CD4-positive, alpha-beta T cell (primary cell): ENCODE data around the gene KRTAP1-5. TPM values are rescaled to one million over a fixed set of nuclear protein-coding genes. Genes with fewer than 3 reads are reported as not detected.

Experiments
- ATAC-seq: fragments of 200-7000 bp; cut with Tn5 transposase; one replicate; pipeline ENCODE4 v1.10.0; 2022; ENCODE audit warnings: mild to moderate bottlenecking; ENCODE audit not compliant: poor library complexity
- CTCF ChIA-PET: fragments of 350-600 bp; sonication (Branson Sonifier 250); formaldehyde crosslinking; loops from one replicate; lab custom pipeline; 2021; ENCODE audit warnings: antibody characterized with exemption, inconsistent platforms; lab: Charles Lee
- POLR2A ChIA-PET: fragments of 350-600 bp; sonication (Branson Sonifier 250); formaldehyde crosslinking; loops from one replicate; lab custom pipeline; 2021; ENCODE audit warnings: antibody characterized with exemption, inconsistent platforms; lab: Charles Lee
- DNase-seq, 14 experiments: peaks; one replicate each; pipeline ENCODE4 v3.0.0-alpha.2; 2013 to 2020; ENCODE audit warnings: mixed read lengths in 2 of 14
- H3K27ac ChIP-seq, 2 donors: one replicate each; pipeline versions ENCODE4 v1.5.1 to v1.7.0; 2013; ENCODE audit warnings: low read length in 2 of 2, low read depth in 1 of 2, mild to moderate bottlenecking in 1 of 2
- H3K27me3 ChIP-seq, 2 experiments: 1 replicate in 1 of 2; 2 replicates in 1 of 2; pipeline versions ENCODE4 v1.6.1 to v1.7.0; 2013; ENCODE audit warnings: low read length in 2 of 2, control low read depth in 1 of 2, mild to moderate bottlenecking in 1 of 2, moderate library complexity in 1 of 2; ENCODE audit not compliant: insufficient read depth in 2 of 2, control insufficient read depth in 1 of 2
- H3K36me3 ChIP-seq: one replicate; pipeline ENCODE4 v1.6.1; 2013; ENCODE audit warnings: low read length, control low read depth; ENCODE audit not compliant: insufficient read depth
- H3K4me1 ChIP-seq: one replicate; pipeline ENCODE4 v1.6.1; 2013; ENCODE audit warnings: low read length, control low read depth; ENCODE audit not compliant: insufficient read depth
- H3K4me3 ChIP-seq: one replicate; pipeline ENCODE4 v1.5.1; 2013; ENCODE audit warnings: mild to moderate bottlenecking, low read length, moderate library complexity
- H3K9me3 ChIP-seq, 2 experiments: 1 replicate in 1 of 2; 2 replicates in 1 of 2; pipeline versions ENCODE4 v1.6.1 to v1.7.0; 2013; ENCODE audit warnings: low read length in 2 of 2, mild to moderate bottlenecking in 2 of 2, control low read depth in 1 of 2, moderate library complexity in 1 of 2; ENCODE audit not compliant: control insufficient read depth in 1 of 2, insufficient read depth in 1 of 2
- H3K27ac Mint-ChIP-seq: one replicate; pipeline ENCODE4 v1.8.0; 2020; ENCODE audit warnings: mixed read lengths
- H3K27me3 Mint-ChIP-seq: one replicate; pipeline ENCODE4 v1.8.0; 2021; ENCODE audit warnings: mixed read lengths
- H3K36me3 Mint-ChIP-seq: one replicate; pipeline ENCODE4 v1.8.0; 2021; ENCODE audit warnings: low read depth, mixed read lengths
- H3K4me1 Mint-ChIP-seq: one replicate; pipeline ENCODE4 v1.8.0; 2021; ENCODE audit warnings: low read depth, mixed read lengths
- H3K4me3 Mint-ChIP-seq: one replicate; pipeline ENCODE4 v1.8.0; 2020; ENCODE audit warnings: mild to moderate bottlenecking, mixed read lengths
- H3K9me3 Mint-ChIP-seq: one replicate; pipeline ENCODE4 v1.8.0; 2020; ENCODE audit warnings: mixed read lengths
- CTCF ChIP-seq: fragments of 200-600 bp; IDR thresholded peaks from one replicate; pipeline ENCODE4 v1.8.0; 2022; ENCODE audit warnings: antibody characterized with exemption, mild to moderate bottlenecking
- intact Hi-C, 2 experiments: fragments of 100-400 bp; cut with DNase I in 1 of 2; cut with micrococcal nuclease in 1 of 2; formaldehyde crosslinking; loops; one replicate each; pipeline versions ENCODE4 v1.15.1 to v1.9.0; 2023 to 2025; cut with DNase I, micrococcal nuclease
- total RNA-seq, 174 experiments: library from RNA in 2 of 174; stranded (reverse) in 2 of 174; gene quantifications; one replicate each; pipeline ENCODE4 v1.2.3 and lab custom pipeline; 2021 to 2026

Gene KRTAP1-5
- total RNA-seq, 2 experiments from 2014 or later: not detected

DNA sequence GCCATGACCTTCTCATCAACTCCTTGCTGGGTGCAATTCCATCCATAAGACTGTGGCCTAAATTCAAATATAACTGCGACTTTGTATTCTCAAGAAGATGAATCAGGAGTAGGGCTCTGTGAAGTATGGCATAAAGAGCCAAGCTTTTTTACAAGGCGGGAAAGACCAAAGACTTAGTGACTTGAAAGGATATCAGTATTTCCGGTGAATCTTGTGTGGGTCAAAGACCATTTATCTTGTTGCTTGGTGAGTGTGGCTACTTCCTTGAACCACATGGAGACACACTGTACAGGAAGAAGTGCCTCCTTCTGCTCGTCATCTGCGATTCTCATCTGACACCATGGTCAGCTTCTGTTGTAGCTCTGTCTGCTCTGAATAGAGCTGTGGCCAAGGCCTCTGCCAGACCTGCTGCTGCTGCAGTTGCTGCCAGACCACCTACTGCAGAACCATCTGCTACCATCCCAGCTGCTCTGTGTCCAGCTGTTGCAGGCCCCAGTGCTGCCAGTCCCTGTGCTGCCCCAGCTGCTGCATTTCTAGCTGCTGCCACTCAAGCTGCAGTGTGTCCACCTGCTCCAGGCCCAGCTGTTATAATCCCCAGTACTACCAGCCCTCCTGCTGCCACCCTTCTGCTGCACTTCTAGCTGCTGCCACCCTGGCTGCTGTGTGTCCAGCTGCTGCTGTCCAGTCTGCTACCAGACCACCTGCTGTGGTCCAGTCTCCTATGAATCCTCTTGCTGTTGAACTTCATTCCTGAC is 44.8 kb upstream of the KRTAP1-5 start:
- H3K36me3 ChIP-seq: no peaks in the 10 kb centered on the region
- H3K4me3 ChIP-seq: no peak overlapping the region
- TF ChIP-seq CTCF: no peak
- H3K27me3 ChIP-seq: no peaks in the 10 kb centered on the region
- Mint-ChIP-seq H3K27ac (no peak overlapping the region), H3K36me3 (no peaks in the 10 kb centered on the region), H3K4me1 (no peaks in the 10 kb centered on the region), H3K4me3 (no peak overlapping the region), H3K9me3 (no peaks in the 10 kb centered on the region), H3K27me3 (peaks cover 24% of the 10 kb centered on the region)
- intact Hi-C loops: no loop called here
- no peak for ATAC-seq
- no peak overlapping the region for H3K27ac ChIP-seq
- no peaks in the 10 kb centered on the region for H3K9me3 ChIP-seq
- DNase-seq: no peak
- POLR2A ChIA-PET: no interaction called here
- CTCF ChIA-PET: no interaction called here
- H3K4me1 ChIP-seq: no peaks in the 10 kb centered on the region

DNA sequence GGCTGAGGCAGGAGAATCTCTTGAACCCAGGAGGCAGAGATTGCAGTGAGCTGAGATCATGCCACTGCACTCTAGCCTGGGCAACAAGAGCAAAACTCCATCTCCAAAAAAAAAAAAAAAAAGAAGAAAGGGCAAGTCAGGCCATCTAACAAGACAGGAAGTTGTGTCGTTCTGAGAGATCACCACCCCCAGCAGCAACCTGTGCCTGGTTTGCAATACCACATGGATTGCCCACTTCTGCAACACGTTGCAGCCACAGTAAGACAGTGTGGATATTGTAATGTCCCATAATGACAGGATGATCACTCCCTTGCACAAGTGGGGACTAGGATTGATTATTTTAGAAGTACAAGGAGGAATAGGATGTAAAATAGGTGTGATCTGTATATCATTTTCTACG is 42.0 kb upstream of the KRTAP1-5 start:
- H3K36me3 ChIP-seq: no peaks in the 10 kb centered on the region
- POLR2A ChIA-PET: no interaction called here

GRCh38 chr17:41067281-41067680 is 40.3 kb upstream of the KRTAP1-5 start:
- H3K9me3 ChIP-seq: no peaks in the 10 kb centered on the region
- H3K4me3 ChIP-seq: no peak overlapping the region
- Mint-ChIP-seq H3K27me3 (peaks cover 13% of the 10 kb centered on the region), H3K9me3 (no peaks in the 10 kb centered on the region), H3K36me3 (no peaks in the 10 kb centered on the region), H3K4me3 (no peak overlapping the region), H3K27ac (no peak overlapping the region), H3K4me1 (no peaks in the 10 kb centered on the region)
- H3K36me3 ChIP-seq: no peaks in the 10 kb centered on the region
- ChIA-PET POLR2A (no interaction called here), CTCF (no interaction called here)
- no peak for DNase-seq
- no peak for TF ChIP-seq CTCF
- H3K4me1 ChIP-seq: no peaks in the 10 kb centered on the region
- H3K27me3 ChIP-seq: peaks cover 0 to 2% of the 10 kb centered on the region in 2 experiments
- no peak for ATAC-seq
- intact Hi-C loops: no loop called here
- H3K27ac ChIP-seq: no peak overlapping the region

More for the DNA sequence above, 42.0 kb upstream of the KRTAP1-5 start:
- TF ChIP-seq CTCF: no peak
- no peak for DNase-seq
- Mint-ChIP-seq H3K9me3 (no peaks in the 10 kb centered on the region), H3K27ac (no peak overlapping the region), H3K4me1 (no peaks in the 10 kb centered on the region), H3K36me3 (no peaks in the 10 kb centered on the region), H3K27me3 (peaks cover 4% of the 10 kb centered on the region), H3K4me3 (no peak overlapping the region)
- H3K4me1 ChIP-seq: no peaks in the 10 kb centered on the region
- ATAC-seq: no peak
- intact Hi-C loops: no loop called here
- no peak overlapping the region for H3K4me3 ChIP-seq
- no peaks in the 10 kb centered on the region for H3K27me3 ChIP-seq
- no peak overlapping the region for H3K27ac ChIP-seq
- no peaks in the 10 kb centered on the region for H3K9me3 ChIP-seq
- CTCF ChIA-PET: no interaction called here
